Occipital lobe (tissue), 2 donors: Measurements from ENCODE around the gene INTS14. TPM values are rescaled to one million over a fixed set of nuclear protein-coding genes. Genes with fewer than 3 reads are reported as not detected.

Source experiments
- DNase-seq: peaks from one replicate; lab custom pipeline; 2025; lab: John Stamatoyannopoulos, UW
- total RNA-seq: library from RNA; depleted of rRNA; stranded (reverse); fragments of >200 nt; gene quantifications from one replicate; pipeline ENCODE4 v1.2.3, GENCODE V29; 2014

The INTS14 gene
- total RNA-seq: 26.7 TPM

DNA sequence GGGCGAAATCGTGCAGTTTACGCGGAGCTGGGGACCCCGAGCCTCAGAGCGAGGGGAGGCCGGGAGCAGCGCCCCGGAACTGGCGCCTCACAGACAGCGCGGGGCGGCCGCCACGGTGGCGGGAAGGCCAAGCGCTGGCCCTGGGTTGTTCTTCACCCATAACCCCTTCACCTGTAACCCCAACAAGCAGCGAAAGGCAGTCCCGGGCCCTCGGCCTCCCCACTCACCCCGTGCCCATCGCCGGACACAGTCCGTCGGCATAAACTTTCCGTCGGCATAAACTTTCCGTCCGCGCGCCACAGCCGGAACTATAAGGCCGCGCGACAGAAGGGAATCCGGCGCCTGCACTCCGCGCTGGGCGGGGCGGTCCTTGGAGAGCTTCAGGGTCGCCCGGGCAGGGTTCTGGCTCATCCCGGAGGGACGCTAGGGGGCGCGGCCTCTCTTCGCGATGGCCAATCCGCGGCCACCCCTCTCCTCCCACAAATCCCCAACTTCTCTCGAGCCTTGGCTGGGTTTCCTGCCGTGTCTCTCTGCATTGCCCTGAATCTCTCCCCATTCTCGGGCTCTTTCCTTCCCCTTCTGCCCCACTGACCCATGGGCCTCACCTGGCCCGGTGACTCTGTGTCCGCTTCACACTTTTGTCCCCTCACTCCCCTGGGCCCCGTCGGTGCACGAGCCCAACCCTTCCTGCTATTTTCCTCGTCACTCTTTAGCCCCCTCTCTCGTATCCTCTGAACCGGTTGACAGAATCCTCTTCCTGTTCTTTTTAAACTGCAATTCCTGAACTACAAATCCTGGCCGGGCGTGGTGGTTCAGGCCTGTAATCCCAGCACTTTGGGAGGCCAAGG lies at the start of gene INTS14:
INTS14 (minus strand) TSS at position 261 of the 848 bp plus-strand sequence. CDS start 3,751 bp downstream, outside the sequence.
- peak; percentile 96 for DNase-seq

DNA sequence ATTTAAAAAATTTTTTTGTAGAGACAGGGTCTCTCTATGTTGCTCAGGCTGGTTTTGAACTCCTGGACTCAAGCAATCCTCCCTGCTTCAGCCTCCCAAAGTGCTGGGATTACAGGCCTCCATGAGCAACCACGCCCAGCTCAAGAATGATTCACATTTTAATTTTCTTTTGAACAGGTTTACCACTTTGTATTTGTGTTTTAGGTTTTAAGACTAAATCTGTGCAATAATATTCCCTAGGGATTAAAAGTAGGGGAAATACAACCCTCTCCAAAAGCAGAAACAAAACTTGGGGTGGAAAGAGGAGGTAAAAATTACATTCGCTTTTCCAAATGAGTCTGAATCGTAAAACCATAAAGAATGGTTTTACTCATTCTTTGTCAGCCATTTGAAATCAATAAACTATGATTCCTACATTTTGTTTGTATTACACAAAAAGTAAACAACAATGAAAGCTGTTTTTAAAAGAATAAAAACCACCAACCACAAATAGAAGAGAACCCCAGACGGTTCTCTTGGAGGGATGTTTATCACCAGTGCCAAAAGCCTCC lies 48.6 kb upstream of the INTS14 start:
- DNase-seq: no peak

DNA sequence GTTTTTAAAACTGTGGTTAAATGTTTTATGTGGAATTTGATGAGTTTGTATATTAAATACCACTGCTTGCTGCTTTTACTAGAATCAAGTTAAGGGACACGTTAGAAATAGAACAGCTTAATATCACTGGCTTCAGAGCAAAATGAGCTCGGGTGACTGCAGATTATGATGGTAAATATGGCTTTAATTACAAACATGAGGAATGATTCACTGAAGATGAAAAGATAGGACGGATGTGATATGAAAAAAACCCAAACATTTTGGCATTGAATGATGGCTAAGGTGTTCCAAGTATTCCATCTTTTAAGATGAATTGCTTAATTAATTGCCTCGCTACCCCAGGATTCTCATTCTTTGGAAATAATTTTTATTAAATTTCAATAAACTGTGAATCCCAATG lies 44.5 kb upstream of the INTS14 start:
- no peak for DNase-seq

DNA sequence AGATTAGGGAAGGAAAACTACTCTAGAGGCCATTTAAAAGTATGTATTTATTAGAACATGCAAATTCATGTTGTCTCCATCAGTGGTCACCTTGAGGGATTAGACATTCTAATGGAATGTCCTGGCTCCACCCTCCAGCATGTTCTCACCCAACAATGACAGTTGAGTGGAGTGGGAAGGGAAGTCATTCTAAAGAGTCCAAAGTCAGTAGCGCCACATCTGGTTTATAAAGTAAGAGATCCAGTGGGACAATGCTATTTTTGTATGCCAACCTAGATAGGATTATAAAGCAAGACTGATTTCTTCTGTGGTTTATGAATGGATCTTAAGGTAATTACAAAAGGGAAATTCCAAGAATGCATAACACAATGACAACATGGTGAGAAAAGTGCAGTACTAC lies 44.1 kb upstream of the INTS14 start:
- DNase-seq: no peak

DNA sequence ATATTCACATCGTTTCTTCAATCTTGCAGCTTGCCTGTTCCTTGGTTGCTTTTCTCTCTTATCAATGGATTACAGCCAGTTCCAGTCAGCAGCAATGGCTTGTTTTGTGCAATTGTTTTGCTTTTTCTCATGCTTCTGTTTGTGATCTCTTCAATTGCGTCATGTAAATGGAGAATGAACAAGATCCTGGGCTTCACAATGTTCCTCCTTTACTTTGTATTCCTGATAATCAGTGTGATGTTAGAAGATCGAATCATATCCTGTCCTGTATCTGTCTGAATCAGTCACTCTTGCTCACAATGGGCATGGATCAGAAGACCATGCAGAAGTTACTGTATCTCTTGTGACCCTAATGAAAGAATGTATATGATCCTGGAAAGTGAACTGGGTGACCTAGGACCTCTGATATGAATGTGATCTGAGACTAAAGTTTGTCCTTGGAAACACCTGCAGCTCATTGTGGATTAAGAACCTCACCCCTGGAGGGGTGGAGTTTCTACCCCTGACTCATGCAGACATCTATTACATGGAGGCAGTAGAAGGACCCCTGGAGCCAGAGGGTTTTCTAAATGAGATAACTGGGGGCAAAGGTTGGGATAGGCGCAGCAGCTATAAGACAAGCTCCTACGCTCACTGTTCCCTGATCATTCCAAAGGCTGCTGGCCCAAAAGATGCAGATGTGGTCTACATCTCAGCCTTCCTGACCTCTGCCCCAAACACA lies 43.0 kb upstream of the INTS14 start:
- no peak for DNase-seq

DNA sequence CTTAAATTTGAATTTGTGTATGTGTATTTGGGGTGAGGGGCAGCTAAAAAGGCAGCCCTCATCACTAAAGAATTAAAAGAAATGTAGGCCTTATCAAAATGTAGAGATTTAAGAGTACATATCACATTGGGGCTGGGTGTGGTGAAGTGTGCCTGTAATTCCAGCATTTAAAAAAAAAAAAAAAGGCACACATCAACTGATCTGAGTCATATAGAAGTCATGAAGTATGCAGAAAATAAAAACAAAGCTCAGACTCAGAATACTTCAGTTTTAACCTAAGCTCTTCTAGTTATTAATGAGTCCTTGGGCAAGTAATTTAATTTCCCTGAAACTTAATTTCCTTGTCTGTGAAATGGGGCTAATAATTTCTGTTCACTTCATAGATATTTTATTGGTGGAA lies 42.4 kb upstream of the INTS14 start:
- no peak for DNase-seq

DNA sequence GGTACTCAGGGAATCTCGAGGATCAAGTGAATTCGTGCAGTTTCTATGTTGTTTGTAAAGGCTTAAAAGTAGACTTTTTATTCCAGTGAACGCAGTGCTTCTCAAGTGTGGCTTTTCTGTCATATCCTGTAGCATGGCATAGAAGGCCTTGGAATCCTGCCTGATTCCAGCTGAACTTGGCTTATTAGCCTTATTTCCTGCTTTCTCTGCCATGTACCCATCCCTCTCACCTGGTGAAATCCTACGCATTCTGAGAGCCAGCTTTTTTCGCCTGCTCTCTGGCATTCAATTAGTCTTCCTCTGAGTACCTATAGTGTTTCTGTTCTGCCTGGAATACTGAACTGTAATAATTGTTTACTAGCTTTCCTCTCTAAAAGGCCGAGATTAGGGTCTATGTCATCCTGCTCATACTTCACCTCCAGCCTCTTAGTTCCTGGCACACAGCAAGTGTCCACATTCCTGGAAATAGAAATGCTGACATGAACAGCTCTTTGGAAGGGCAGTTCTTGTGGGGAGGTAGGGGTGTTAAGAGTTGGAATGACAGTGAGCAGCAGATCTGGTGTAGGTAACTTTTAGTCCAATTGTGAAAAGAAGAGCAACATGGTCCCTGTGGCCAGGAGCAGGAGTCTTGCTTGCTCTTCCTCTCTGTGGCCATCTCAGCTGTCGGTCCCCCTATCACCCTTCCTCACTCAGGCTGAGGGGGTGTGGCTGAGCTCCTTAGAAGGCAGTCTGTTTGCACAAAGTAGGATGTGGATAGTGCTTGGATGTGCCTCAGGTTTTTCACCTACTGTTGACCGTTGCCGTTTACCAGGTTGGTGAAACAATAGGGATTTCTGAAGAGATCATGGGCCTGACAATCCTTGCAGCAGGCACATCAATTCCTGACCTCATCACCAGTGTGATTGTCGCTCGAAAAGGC lies 41.2 kb upstream of the INTS14 start:
- DNase-seq: no peak

DNA sequence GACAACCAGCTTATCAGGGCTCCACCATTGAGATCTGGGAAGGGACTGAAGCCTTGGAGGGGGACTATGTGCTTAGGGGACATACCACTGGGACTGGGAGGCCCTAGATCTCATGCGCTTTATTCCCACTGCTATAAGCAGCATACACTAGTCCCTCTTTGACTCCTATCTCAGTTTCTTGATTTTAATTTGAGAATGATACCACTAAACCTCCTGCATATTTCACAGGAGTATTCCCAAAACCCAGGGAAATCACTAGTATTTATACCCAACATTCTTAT lies 40.1 kb upstream of the INTS14 start:
- DNase-seq: no peak

DNA sequence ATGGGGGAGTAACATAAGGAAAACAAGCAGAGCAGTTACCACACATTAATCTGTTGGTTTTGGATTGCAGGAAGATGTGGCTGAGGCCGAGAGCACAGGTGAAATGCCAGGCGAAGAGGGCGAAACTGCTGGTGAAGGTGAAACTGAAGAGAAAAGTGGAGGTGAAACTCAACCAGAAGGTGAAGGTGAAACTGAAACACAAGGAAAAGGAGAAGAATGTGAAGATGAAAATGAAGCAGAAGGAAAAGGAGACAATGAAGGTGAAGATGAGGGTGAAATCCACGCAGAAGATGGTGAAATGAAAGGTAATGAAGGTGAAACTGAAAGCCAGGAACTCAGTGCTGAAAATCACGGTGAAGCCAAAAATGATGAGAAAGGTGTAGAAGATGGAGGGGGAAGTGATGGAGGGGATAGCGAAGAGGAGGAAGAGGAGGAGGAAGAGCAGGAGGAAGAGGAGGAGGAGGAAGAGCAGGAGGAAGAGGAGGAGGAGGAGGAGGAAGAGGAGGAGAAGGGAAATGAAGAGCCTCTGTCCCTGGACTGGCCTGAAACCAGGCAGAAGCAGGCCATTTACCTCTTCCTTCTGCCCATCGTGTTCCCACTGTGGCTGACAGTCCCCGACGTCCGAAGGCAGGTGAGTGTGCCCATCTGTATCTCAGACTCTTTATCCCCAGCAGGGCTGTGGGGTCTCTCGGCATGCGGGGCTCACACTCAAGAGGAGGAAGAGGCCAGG lies 39.5 kb upstream of the INTS14 start:
- DNase-seq: no peak

DNA sequence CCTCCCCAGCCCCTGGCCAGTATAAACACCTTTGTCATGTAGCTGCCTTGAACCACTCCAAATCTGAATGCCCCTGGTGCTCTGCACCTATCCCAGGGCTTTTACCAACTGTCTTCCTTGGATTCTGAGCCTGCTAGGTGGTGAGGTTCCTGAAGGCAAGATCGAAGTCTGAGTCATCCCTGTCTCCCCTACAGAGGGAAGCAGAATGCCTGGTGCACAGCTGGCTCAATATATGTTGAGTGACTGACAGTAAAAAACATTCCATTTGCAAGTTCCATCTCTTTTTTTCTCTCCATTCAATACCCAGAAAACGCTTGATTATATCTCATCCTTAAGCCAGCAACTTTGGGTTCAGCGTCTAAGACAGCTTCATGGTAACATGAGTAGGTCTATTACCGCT lies 35.6 kb upstream of the INTS14 start:
- no peak for DNase-seq

DNA sequence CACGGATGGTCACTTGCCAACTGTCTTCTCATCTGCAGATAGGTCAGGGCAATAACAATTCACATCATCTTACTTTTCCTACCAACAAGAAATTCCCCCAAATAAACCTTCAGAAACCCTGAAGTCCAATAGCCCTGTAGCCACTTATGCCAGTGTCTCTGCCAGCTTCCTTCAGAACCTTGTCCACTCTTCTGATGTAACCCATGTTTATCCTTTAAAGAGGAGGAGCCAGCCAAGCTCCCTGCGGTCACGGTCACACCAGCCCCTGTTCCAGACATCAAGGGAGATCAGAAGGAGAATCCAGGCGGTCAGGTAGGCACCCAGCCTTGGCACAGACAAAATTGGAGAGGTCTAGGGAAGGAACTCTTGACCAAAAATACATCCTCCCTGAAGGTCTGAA lies 34.5 kb upstream of the INTS14 start:
- no peak for DNase-seq

DNA sequence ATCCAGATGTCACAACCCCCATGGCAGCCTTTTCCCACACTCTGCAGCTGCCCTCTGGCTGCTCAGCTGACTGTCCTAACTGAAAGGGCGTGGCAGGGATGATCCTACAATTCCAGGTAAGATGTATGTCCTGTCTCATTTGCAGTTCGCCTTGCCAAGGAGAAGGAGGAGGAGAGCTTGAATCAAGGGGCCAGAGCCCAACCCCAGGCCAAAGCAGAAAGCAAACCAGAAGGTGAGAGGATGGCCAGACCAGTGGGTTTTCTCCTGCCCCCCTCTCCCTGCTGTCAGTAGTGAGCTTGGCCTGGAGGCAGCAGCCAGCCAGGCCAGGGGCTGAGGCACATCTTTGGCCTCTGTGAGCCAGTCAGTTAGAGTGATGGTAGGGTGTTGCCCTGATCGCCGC lies 33.4 kb upstream of the INTS14 start:
- no peak for DNase-seq

DNA sequence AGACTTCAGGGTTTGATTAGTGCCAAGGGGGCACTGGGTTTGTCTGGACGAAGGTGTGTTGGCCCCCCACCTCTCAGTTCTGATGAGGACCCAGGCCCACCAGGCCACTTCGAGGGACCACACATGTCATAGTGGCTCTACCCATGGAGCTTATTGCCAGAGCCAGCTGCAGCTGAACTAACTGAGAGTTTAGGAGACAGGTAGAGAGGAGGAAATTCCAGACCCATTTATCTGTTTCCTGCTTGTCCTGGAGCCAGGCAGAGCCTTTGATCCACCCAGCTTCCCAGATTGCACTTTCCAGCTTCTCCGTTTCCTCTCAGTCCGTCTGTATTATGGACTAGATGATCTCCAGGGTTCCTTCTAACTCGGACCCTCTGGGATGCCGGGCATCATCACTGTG lies 31.7 kb upstream of the INTS14 start:
- DNase-seq: no peak

DNA sequence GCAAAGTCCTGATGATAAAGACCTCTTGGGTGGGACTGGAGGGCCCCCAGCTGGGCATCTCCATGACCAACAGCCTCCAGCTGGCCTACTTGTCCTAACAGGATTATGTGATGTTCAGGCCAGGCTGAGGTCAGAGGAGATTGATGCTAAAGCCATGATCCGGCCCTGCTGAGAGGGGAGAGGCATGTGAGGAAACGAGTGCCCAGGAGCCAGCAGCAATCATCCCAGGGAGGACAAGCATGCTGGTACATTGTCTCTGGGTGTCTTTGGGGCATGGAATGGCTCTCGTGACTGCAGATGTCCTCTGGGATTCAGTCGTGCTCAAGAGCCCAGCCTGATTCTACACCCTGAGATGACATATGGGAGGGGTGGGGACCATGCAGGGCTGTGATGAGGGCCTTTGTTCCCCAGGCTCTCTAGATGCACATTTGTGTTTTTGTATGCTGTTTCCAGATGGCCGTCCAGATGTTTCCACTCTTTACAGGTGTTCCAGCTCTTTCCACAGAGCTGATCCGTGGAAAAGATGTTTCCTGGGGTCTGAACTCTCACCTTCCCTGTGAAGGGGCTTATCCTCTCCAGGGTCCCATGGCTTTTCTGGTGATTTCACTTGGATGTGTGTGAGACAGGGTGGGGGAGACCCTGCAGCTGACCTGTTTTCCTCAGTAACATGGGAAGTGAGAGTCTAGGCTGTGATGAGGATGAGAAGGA lies 31.0 kb upstream of the INTS14 start:
- no peak for DNase-seq

DNA sequence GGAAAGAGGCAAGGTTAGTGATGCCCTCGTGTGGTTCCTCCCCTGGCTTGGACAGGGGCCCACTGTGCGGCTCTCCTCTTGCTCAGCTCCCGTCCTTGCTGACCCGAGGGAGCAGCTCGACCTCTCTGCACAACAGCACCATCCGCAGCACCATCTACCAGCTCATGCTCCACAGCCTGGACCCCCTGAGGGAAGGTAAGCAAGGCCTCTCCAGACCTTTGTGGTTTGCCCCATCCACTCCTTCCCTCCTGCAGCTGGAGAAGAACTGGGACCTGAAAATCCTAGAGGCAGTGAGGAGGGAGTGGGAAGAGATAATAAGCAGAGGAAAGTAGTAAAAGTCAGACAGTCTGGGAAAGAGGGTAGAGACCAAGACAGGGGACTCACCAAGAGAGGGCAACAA lies 28.6 kb upstream of the INTS14 start:
- no peak for DNase-seq

DNA sequence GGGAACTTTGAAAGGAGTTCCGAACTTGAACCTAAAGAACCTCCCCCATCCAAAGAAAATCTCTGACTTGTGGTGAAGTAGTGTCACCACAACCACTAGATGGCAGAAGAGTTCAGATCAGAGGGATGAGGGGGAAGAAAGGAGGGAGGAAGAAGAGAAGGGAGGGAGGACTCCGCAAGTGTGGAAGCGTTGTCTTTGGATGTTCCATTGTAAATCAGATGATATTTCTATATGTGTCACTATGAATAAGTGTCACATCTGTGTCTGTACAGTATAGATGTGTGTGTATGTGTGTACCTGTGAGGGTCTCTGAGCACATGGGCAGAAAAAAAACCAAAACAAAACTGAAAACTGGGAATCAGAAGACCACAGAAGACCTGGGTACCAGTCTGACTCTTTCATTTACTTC lies 27.8 kb upstream of the INTS14 start:
- DNase-seq: no peak

DNA sequence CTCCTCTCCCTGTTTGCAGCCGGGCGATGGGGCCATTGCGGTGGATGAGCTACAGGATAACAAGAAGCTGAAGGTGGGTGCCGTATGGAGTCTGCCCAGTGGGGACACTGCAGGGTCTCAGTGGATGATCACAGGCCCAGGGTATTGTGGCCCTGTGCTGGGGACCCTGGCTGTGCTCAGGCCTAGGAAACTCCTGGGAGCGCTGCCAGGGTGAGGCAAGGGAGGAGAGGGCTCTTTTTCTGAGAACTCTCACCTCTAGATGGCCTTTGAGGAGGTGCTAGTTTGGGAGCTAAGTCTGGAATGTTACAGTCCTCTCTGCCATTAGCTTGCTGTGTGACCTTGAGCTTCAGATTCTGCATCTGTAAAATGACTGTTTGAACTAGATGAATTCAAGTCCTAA lies 27.2 kb upstream of the INTS14 start:
- DNase-seq: no peak

DNA sequence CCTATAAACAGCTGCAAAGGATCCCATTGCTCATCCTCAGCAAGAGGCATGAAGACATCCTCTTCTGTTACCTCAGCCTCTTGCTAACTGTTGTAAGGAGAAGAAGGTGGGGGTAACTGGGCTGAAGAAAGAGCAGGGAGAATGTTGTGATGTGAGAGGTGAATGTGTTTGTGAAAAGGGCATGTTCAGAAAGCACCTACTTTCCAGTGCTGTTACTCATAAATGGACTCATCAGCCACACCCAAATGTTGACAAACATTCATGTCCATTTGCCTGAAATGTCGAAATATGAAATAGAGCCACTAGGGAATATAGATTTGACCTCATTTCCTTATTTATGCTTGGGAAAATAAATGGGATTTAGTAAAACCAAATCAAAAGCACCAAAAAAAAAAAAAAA lies 23.4 kb upstream of the INTS14 start:
- no peak for DNase-seq

DNA sequence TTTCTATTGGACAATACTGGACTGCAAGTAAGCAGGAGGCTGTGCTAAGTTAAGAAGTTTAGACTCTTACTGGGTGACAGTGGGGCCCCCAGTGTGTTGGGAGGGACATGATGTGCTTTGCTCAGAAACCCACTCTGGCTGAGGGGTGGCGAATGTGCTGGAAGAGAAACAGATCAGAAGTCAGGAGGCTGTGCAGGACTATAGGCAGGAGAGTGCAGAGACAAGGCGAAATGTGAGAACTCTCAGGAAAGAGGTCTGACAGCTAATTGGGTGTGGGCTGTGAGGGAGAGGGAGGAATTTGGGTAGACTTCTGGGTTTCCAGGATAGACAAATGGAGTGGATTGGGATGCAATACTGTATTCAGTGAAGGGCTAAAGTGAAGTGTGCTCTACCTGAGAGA lies 22.8 kb upstream of the INTS14 start:
- no peak for DNase-seq

DNA sequence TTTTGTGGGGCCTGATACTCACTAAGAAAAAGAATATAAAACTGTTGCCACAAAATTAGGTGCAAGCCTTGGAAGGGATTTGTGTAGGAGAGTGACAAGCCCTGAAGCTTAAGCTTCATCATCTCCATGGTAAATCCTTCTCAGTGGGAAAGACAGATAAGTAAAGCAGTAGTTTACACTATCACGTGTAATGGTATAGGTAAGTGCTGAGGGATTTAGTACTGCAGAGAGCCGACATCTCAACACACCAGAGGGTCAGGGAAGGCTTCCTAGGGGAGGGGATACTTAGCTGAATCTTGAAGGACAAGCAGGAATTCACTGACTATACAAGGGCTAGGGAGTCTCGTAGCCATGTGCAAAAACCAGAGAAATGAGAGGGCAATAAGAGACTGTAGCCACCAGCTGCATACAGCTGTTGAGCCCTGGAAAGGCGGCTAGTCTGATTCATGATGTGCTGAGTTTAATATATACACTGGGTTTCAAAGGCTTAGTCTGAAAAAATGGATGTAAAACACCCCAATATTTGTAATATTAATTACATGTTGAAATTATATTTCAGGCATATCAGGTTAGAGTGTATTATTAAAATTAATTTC lies 21.9 kb upstream of the INTS14 start:
- no peak for DNase-seq
